Hindlimb muscle (tissue), 1 donor: ENCODE measurements around the gene FBN3. TPM values are rescaled to one million over a fixed set of nuclear protein-coding genes. Genes with fewer than 3 reads are reported as not detected.

Source experiments
- DNase-seq: peaks from one replicate; pipeline ENCODE4 v3.0.0-alpha.2; 2013
- polyA plus RNA-seq: library from polyadenylated mRNA; unstranded; fragments of 120-200 nt; gene quantifications from one replicate; pipeline ENCODE4 v1.2.1, GENCODE V29; 2013; ENCODE audit not compliant: insufficient read length

FBN3 gene
- polyA plus RNA-seq, 1 donor: 14.4 TPM

GRCh38 chr19:8148410-8149260 lies 757 bp downstream of the FBN3 start:
- no peak for DNase-seq

GRCh38 chr19:8148088-8148409 lies 1.3 kb downstream of the FBN3 start:
- no peak for DNase-seq

GRCh38 chr19:8147582-8147978 lies 1.8 kb downstream of the FBN3 start:
- no peak for DNase-seq

GRCh38 chr19:8146877-8147581 lies 2.4 kb downstream of the FBN3 start:
- no peak for DNase-seq

GRCh38 chr19:8144273-8144995 lies 5.0 kb downstream of the FBN3 start:
- DNase-seq: no peak

GRCh38 chr19:8143041-8143440 lies 6.4 kb downstream of the FBN3 start:
- no peak for DNase-seq

GRCh38 chr19:8142513-8142900 lies 6.9 kb downstream of the FBN3 start:
- no peak for DNase-seq

GRCh38 chr19:8141726-8142512 lies 7.5 kb downstream of the FBN3 start:
- DNase-seq: no peak

GRCh38 chr19:8138201-8138600 lies 11.2 kb downstream of the FBN3 start:
- DNase-seq: no peak

GRCh38 chr19:8137425-8137824 lies 12.0 kb downstream of the FBN3 start:
- no peak for DNase-seq

GRCh38 chr19:8135946-8136618 lies 13.3 kb downstream of the FBN3 start:
- no peak for DNase-seq

GRCh38 chr19:8132858-8133458 lies 16.4 kb downstream of the FBN3 start:
- no peak for DNase-seq

GRCh38 chr19:8131517-8131916 lies 17.9 kb downstream of the FBN3 start:
- no peak for DNase-seq

GRCh38 chr19:8129061-8129618 lies 20.3 kb downstream of the FBN3 start:
- no peak for DNase-seq

- no peak for DNase-seq
Measured at GRCh38 chr19:8128551-8128950, 20.8 kb downstream of the FBN3 start.

- DNase-seq: no peak
Measured at GRCh38 chr19:8127311-8127710, 22.1 kb downstream of the FBN3 start.

- no peak for DNase-seq
Measured at GRCh38 chr19:8126511-8126910, 22.9 kb downstream of the FBN3 start.

GRCh38 chr19:8126008-8126407 lies 23.4 kb downstream of the FBN3 start:
- DNase-seq: no peak

GRCh38 chr19:8123683-8124082 lies 25.7 kb downstream of the FBN3 start:
- DNase-seq: no peak

GRCh38 chr19:8120636-8121480 lies 28.5 kb downstream of the FBN3 start:
- DNase-seq: no peak
